A549 (cell line): ENCODE measurements around the gene NEDD9. TPM values are rescaled to one million over a fixed set of nuclear protein-coding genes. Genes with fewer than 3 reads are reported as not detected.

ENCODE experiments used
- ATAC-seq, 2 experiments: fragments of 200-7000 bp in 1 of 2; fragments of >200 bp in 1 of 2; cut with Nextera tagmentation in 1 of 2; cut with Tn5 transposase in 1 of 2; 3 replicates each; pipeline versions ENCODE4 v1.8.0 to v1.9.1; 2018 to 2020; ENCODE audit warnings: mild to moderate bottlenecking in 1 of 2, moderate library complexity in 1 of 2
- CTCF ChIA-PET: fragments of 300-600 bp; sonication (Branson Sonifier 250); formaldehyde crosslinking; extraction: SDS; loops from one replicate; lab custom pipeline; 2021; ENCODE audit warnings: antibody characterized with exemption, inconsistent platforms; lab: Yijun Ruan, JAX
- POLR2A ChIA-PET: fragments of 350-600 bp; formaldehyde crosslinking; extraction: SDS; loops from one replicate; lab custom pipeline; 2021; ENCODE audit warnings: antibody characterized with exemption, inconsistent platforms; lab: Yijun Ruan, JAX
- DNase-seq, 2 experiments: peaks; one replicate each; pipeline versions ENCODE4 v3.0.0 to v3.0.0-alpha.2; 2011 to 2016; ENCODE audit warnings: low read depth in 1 of 2, low spot score in 1 of 2
- FAIRE-seq: peaks from 2 replicates; lab custom pipeline; 2011; peaks lifted over from hg19 to GRCh38; lab: Jason Lieb, UNC
- H3K27ac ChIP-seq, 2 experiments: fragments of >200 bp; sonication (Bioruptor Twin); formaldehyde crosslinking; 3 replicates each; pipeline ENCODE4 v1.5.1; 2016 to 2017
- H3K4me1 ChIP-seq: fragments of >200 bp; sonication (Bioruptor Twin); formaldehyde crosslinking; 3 replicates; pipeline ENCODE4 v1.6.1; 2016
- H3K4me2 ChIP-seq: fragments of >200 bp; sonication (Bioruptor Twin); formaldehyde crosslinking; 3 replicates; pipeline ENCODE4 v1.6.1; 2016
- H3K4me3 ChIP-seq: fragments of >200 bp; sonication (Bioruptor Twin); formaldehyde crosslinking; 3 replicates; pipeline ENCODE4 v1.5.1; 2016
- H3K9me3 ChIP-seq: fragments of >200 bp; sonication (Bioruptor Twin); formaldehyde crosslinking; 3 replicates; pipeline ENCODE4 v1.6.1; 2016
- BHLHE40 ChIP-seq: IDR thresholded peaks from 2 replicates; pipeline ENCODE4 v1.6.1; 2012; ENCODE audit warnings: low read depth, low read length, inconsistent platforms
- CBX8 ChIP-seq: fragments of 200-600 bp; sonication (generic); IDR thresholded peaks from 2 replicates; pipeline ENCODE4 v1.6.1; 2016
- CHD2 ChIP-seq: fragments of 150-350 bp; IDR thresholded peaks from 2 replicates; pipeline ENCODE4 v1.6.1; 2014; ENCODE audit warnings: low read length; ENCODE audit not compliant: partially characterized antibody
- FOSL2 ChIP-seq, 2 experiments: fragments of 450-650 bp in 1 of 2; fragments of >200 bp in 1 of 2; sonication (Bioruptor Twin) in 1 of 2; formaldehyde crosslinking; IDR thresholded peaks; 2 replicates each; pipeline versions ENCODE4 v1.5.0 to v1.6.1; 2016 to 2020; ENCODE audit warnings: mild to moderate bottlenecking in 1 of 2, moderate library complexity in 1 of 2
- HMGXB4 ChIP-seq: fragments of 250-450 bp; sonication (Bioruptor Pico); IDR thresholded peaks from 2 replicates; pipeline ENCODE4 v1.5.0; 2021; ENCODE audit warnings: mild to moderate bottlenecking, moderate library complexity, borderline replicate concordance
- HOXA7 ChIP-seq: fragments of 250-450 bp; sonication (Bioruptor Pico); IDR thresholded peaks from 2 replicates; pipeline ENCODE4 v1.5.0; 2020; ENCODE audit warnings: mild to moderate bottlenecking, moderate library complexity
- HOXB5 ChIP-seq: fragments of 250-450 bp; sonication (Bioruptor Pico); IDR thresholded peaks from 2 replicates; pipeline ENCODE4 v1.5.0; 2020; ENCODE audit warnings: mild to moderate bottlenecking, moderate library complexity
- JUNB ChIP-seq: fragments of >200 bp; sonication (Bioruptor Twin); formaldehyde crosslinking; IDR thresholded peaks from 2 replicates; pipeline ENCODE4 v1.6.1; 2016
- KDM1A ChIP-seq: fragments of 200-600 bp; sonication (generic); IDR thresholded peaks from 2 replicates; pipeline ENCODE4 v1.6.1; 2016; ENCODE audit warnings: low read depth, mild to moderate bottlenecking
- KDM5A ChIP-seq: fragments of 200-600 bp; sonication (generic); IDR thresholded peaks from 2 replicates; pipeline ENCODE4 v1.6.1; 2016; ENCODE audit warnings: antibody characterized with exemption, mild to moderate bottlenecking
- MYC ChIP-seq: IDR thresholded peaks from 2 replicates; pipeline ENCODE4 v1.6.1; 2012; ENCODE audit warnings: mild to moderate bottlenecking, inconsistent platforms, low read length, improper control_type of control experiment, borderline replicate concordance
- NPAS2 ChIP-seq: fragments of 250-450 bp; sonication (Bioruptor Pico); IDR thresholded peaks from 2 replicates; pipeline ENCODE4 v1.8.0; 2022; ENCODE audit warnings: mild to moderate bottlenecking, moderate library complexity, borderline replicate concordance
- NR3C1 ChIP-seq: fragments of >200 bp; sonication (Bioruptor Twin); formaldehyde crosslinking; IDR thresholded peaks from 3 replicates; pipeline ENCODE4 v1.6.1; 2017
- PBX3 ChIP-seq: IDR thresholded peaks from 2 replicates; pipeline ENCODE4 v1.6.1; 2012
- PHF8 ChIP-seq: fragments of 200-600 bp; sonication (generic); IDR thresholded peaks from 2 replicates; pipeline ENCODE4 v1.6.1; 2016; ENCODE audit warnings: low read depth, mild to moderate bottlenecking, antibody characterized with exemption, moderate library complexity, borderline replicate concordance
- POLR2A ChIP-seq: IDR thresholded peaks from 2 replicates; pipeline ENCODE4 v1.6.1; 2012; ENCODE audit warnings: mild to moderate bottlenecking, low read length
- POLR2AphosphoS2 ChIP-seq: conservative IDR thresholded peaks from 2 replicates; pipeline ENCODE4 v1.6.1; 2012; ENCODE audit warnings: low read length, improper control_type of control experiment, inconsistent platforms
- RARB ChIP-seq: fragments of 250-450 bp; sonication (Bioruptor Pico); IDR thresholded peaks from 2 replicates; pipeline ENCODE4 v1.8.0; 2021; ENCODE audit warnings: mild to moderate bottlenecking, moderate library complexity
- RFX5 ChIP-seq: fragments of 450-650 bp; IDR thresholded peaks from 2 replicates; pipeline ENCODE4 v1.7.1; 2014; ENCODE audit warnings: antibody characterized with exemption, mild to moderate bottlenecking, moderate library complexity
- RNF2 ChIP-seq: fragments of 200-600 bp; sonication (generic); IDR thresholded peaks from 2 replicates; pipeline ENCODE4 v1.6.1; 2016; ENCODE audit warnings: low read depth, mild to moderate bottlenecking, antibody characterized with exemption, moderate library complexity, borderline replicate concordance
- TP53 ChIP-seq: fragments of 250-450 bp; sonication (Bioruptor Pico); IDR thresholded peaks from 2 replicates; pipeline ENCODE4 v1.5.0; 2021; ENCODE audit warnings: mild to moderate bottlenecking, moderate library complexity
- WGBS: methylation state at CpG from one replicate; pipeline ENCODE4 v1.1.6; 2017; ENCODE audit errors: missing lambda C conversion rate; 5-methylcytosine and 5-hydroxymethylcytosine counted together
- polyA plus RNA-seq, 4 experiments: library from polyadenylated mRNA; depleted of rRNA in 3 of 4; stranded (reverse); fragments of >200 nt; fragmentation: RNase III in 1 of 4; extraction: RNeasy Plus Mini Kit Qiagen cat#74134 plus additional on column Dnase treatment in 1 of 4; gene quantifications; 2 replicates in 3 of 4; 3 replicates in 1 of 4; pipeline ENCODE4 v1.2.3, GENCODE V29; 2011 to 2017
- TF ChIP-seq, protein P1 (sequence below): fragments of >200 bp; sonication (Bioruptor Twin); formaldehyde crosslinking; IDR thresholded peaks from 3 replicates; pipeline ENCODE4 v1.5.1; 2016
- TF ChIP-seq, protein P2 (sequence below): fragments of 150-350 bp; IDR thresholded peaks from 2 replicates; pipeline ENCODE4 v1.6.1; 2014; ENCODE audit warnings: low read depth, mild to moderate bottlenecking, low read length
- TF ChIP-seq, protein P3 (sequence below): fragments of >200 bp; sonication (Bioruptor Twin); formaldehyde crosslinking; IDR thresholded peaks from 3 replicates; pipeline ENCODE4 v1.6.1; 2016

Gene NEDD9
- polyA plus RNA-seq, 2 of the 4 experiments (the other 2 are of a cell fraction) = 46.7 to 79.6 TPM

GRCh38 chr6:11251553-11252360 is 19.3 kb upstream of the NEDD9 start:
- ATAC-seq (peak; percentile 47 to 64; a peak in 4 of 6 replicates), FAIRE-seq (no peak), DNase-seq (no peak)
- Histone ChIP-seq H3K9me3 (peaks cover 9% of the 10 kb centered on the region), H3K4me3 (no peak overlapping the region), H3K4me1 (peaks cover 35% of the 10 kb centered on the region), H3K27ac (peak overlapping the region; percentile 48 to 73; a peak in 5 of 6 replicates), H3K4me2 (peak overlapping the region; percentile 37; the same call in 2 of the 3 replicates)
- WGBS = 81% methylated on average over 7 of the region's 7 CpGs
- ChIA-PET POLR2A (interaction anchor here (0.6 to 1.6 kb wide), 2 partner anchors 20 to 26 kb away, joined by 5 to 6 read pairs; no protein-coding TSS in a partner anchor), CTCF (interaction anchor here (0.8 to 1.4 kb wide), 5 partner anchors 9 to 245 kb away, joined by 3 to 8 read pairs (median 3); no protein-coding TSS in a partner anchor)
- no peak for TF ChIP-seq KDM1A
- TF ChIP-seq RNF2 = no peak
- no peak for TF ChIP-seq NR3C1
- no peak for TF ChIP-seq RARB (CRISPR knock-in tag)
- TF ChIP-seq, protein P1, sequence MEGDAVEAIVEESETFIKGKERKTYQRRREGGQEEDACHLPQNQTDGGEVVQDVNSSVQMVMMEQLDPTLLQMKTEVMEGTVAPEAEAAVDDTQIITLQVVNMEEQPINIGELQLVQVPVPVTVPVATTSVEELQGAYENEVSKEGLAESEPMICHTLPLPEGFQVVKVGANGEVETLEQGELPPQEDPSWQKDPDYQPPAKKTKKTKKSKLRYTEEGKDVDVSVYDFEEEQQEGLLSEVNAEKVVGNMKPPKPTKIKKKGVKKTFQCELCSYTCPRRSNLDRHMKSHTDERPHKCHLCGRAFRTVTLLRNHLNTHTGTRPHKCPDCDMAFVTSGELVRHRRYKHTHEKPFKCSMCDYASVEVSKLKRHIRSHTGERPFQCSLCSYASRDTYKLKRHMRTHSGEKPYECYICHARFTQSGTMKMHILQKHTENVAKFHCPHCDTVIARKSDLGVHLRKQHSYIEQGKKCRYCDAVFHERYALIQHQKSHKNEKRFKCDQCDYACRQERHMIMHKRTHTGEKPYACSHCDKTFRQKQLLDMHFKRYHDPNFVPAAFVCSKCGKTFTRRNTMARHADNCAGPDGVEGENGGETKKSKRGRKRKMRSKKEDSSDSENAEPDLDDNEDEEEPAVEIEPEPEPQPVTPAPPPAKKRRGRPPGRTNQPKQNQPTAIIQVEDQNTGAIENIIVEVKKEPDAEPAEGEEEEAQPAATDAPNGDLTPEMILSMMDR = no peak

DNA sequence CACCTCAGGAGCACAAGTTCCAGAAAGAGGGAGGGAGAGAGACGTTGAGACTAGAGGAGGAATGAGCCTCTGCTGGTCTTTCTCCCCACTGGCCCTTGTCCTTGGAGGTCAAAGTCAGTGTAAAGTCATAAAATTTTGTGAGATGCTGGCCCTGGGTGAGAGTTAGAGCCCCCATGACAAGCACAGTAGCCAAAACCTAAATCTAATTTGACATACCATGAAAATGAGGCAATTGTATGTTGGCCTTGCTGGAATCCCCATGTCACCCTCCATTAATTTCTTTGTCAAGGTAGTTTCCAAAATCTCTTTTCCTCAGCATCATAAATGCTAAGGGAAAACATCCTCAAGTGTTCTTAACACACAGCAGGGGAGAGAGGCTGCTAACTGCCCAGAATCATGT is 17.6 kb upstream of the NEDD9 start:
- POLR2A ChIA-PET = no interaction called here
- DNase-seq (no peak), ATAC-seq (no peak), FAIRE-seq (no peak)
- no peak overlapping the region for H3K27ac ChIP-seq
- H3K4me1 ChIP-seq = peaks cover 35% of the 10 kb centered on the region
- CTCF ChIA-PET = no interaction called here
- no peak overlapping the region for H3K4me3 ChIP-seq
- WGBS = 90% methylated on average over 1 of the region's 1 CpG
- no peak overlapping the region for H3K4me2 ChIP-seq
- TF ChIP-seq NPAS2 (CRISPR knock-in tag) = no peak
- no peak for TF ChIP-seq KDM5A
- no peak for TF ChIP-seq MYC
- no peak for TF ChIP-seq CHD2
- H3K9me3 ChIP-seq = peaks cover 9% of the 10 kb centered on the region

- ATAC-seq (no peak), FAIRE-seq (no peak), DNase-seq (no peak)
- CTCF ChIA-PET = interaction anchor here (0.6 to 1.4 kb wide), 2 partner anchors 27 to 65 kb away, joined by 3 read pairs; no protein-coding TSS in a partner anchor
- no peak overlapping the region for H3K4me3 ChIP-seq
- WGBS = 81% methylated on average over 3 of the region's 3 CpGs
- no peak overlapping the region for H3K27ac ChIP-seq
- H3K4me2 ChIP-seq = no peak overlapping the region
- POLR2A ChIA-PET = no interaction called here
- H3K9me3 ChIP-seq = peaks cover 9% of the 10 kb centered on the region
- peaks cover 30% of the 10 kb centered on the region for H3K4me1 ChIP-seq
- TF ChIP-seq POLR2AphosphoS2 (no peak), BHLHE40 (no peak), FOSL2 (IDR thresholded peaks at IDR 0.05) (no peak), FOSL2 (CRISPR knock-in tag; IDR thresholded peaks at IDR 0.05) (no peak), MYC (no peak), KDM1A (no peak), JUNB (no peak), POLR2A (no peak), HOXA7 (CRISPR knock-in tag) (no peak), RFX5 (no peak), CBX8 (no peak), PHF8 (no peak), HOXB5 (CRISPR knock-in tag) (no peak), HMGXB4 (CRISPR knock-in tag) (no peak), TP53 (CRISPR knock-in tag) (no peak), PBX3 (no peak)
- TF ChIP-seq, protein P2, sequence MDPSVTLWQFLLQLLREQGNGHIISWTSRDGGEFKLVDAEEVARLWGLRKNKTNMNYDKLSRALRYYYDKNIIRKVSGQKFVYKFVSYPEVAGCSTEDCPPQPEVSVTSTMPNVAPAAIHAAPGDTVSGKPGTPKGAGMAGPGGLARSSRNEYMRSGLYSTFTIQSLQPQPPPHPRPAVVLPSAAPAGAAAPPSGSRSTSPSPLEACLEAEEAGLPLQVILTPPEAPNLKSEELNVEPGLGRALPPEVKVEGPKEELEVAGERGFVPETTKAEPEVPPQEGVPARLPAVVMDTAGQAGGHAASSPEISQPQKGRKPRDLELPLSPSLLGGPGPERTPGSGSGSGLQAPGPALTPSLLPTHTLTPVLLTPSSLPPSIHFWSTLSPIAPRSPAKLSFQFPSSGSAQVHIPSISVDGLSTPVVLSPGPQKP = no peak
- TF ChIP-seq, protein P3, sequence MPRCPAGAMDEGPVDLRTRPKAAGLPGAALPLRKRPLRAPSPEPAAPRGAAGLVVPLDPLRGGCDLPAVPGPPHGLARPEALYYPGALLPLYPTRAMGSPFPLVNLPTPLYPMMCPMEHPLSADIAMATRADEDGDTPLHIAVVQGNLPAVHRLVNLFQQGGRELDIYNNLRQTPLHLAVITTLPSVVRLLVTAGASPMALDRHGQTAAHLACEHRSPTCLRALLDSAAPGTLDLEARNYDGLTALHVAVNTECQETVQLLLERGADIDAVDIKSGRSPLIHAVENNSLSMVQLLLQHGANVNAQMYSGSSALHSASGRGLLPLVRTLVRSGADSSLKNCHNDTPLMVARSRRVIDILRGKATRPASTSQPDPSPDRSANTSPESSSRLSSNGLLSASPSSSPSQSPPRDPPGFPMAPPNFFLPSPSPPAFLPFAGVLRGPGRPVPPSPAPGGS = no peak
Observed at GRCh38 chr6:11248974-11249761, 16.7 kb upstream of the NEDD9 start.
